DMS 273 (cell line): ENCODE data around the gene TRRAP.

Experiments
- DNase-seq: peaks from one replicate; lab custom pipeline; 2025; ENCODE audit not compliant: unreplicated experiment; lab: John Stamatoyannopoulos, UW

Gene TRRAP

GRCh38 chr7:98985406-98985805 lies 107.1 kb downstream of the TRRAP start:
- DNase-seq = no peak

GRCh38 chr7:98985945-98986344 lies 107.6 kb downstream of the TRRAP start:
- no peak for DNase-seq

- no peak for DNase-seq
These were observed 110.3 kb downstream of the TRRAP start for GRCh38 chr7:98988641-98989040.

DNA sequence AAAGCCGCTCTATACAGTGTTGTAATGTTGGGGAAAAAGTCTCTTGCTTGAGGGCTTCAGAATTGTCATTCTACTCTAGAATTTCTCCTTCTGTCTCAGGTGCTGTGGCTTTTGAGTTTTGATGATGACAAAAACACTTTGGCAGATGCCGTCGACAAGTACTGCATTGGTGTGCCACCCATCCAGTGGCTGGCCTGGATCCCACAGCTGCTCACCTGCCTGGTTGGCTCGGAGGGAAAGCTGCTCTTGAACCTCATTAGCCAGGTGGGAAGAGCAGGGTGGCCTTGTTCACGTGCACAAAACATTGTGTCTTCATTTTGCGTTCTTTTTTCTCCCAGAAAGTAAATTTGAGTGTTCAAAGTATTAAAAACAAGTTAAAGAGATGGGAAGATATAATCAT lies 112.0 kb downstream of the TRRAP start:
- DNase-seq = no peak

DNA sequence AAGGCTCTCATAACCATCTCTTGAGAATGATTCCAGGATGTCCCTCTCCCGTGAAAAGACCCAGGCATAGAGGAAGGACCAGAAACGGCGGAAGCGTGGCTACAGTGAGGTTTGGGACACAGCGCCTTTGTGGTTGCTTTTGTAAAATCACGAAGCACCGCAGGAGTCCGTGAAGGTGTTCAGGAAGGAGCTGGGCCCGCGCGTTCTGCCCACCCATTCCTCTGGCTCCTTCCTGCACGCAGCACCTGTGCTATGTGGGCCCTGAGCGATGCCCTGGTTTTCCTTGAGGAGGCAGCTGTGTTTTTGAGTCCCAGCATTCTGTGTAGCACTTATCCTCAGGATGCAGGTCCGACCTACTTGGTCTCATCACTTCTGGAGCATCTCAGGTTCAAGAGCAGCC lies 112.8 kb downstream of the TRRAP start:
- no peak for DNase-seq

- no peak for DNase-seq
These were observed 113.7 kb downstream of the TRRAP start for GRCh38 chr7:98992076-98992475.

DNA sequence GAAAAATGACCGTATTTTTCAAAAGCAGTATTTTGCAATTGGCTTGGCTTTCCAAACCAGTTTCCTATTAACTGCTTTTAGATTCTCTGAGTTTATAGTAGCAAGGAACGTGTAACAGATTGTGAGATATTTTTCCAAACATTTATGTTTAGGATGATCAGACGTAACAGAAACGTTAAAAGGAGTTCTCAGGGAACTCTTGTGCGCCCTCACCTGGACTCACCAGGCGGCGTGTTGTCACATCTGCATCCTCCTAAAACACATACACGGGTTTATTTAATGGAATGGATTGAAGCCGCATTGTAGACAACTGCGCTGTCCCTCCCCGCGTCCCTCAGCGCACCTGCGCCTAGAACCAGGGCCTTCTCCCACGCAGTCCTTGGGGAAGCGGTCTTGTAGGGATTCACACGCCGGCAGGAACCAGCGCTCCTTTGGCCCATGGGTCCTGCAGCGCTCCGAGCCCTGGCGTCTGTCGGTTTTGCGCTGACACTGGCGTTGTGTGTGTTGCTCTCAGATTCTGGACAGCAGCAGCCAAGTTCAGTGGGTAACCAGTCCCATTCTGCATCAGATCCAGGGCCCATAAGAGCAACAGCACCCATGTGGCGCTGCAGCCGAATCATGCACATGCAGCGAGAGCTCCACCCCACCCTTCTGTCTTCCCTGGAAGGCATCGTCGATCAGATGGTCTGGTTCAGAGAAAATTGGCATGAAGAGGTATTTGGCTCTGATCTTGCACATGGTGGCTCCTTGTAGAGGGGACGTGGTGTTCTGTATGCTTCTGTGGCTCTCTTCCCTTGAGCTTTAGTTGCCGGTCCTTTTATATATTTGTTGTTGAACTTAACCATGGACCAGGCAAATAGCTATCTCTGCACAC lies 114.9 kb downstream of the TRRAP start:
- DNase-seq = no peak

DNA sequence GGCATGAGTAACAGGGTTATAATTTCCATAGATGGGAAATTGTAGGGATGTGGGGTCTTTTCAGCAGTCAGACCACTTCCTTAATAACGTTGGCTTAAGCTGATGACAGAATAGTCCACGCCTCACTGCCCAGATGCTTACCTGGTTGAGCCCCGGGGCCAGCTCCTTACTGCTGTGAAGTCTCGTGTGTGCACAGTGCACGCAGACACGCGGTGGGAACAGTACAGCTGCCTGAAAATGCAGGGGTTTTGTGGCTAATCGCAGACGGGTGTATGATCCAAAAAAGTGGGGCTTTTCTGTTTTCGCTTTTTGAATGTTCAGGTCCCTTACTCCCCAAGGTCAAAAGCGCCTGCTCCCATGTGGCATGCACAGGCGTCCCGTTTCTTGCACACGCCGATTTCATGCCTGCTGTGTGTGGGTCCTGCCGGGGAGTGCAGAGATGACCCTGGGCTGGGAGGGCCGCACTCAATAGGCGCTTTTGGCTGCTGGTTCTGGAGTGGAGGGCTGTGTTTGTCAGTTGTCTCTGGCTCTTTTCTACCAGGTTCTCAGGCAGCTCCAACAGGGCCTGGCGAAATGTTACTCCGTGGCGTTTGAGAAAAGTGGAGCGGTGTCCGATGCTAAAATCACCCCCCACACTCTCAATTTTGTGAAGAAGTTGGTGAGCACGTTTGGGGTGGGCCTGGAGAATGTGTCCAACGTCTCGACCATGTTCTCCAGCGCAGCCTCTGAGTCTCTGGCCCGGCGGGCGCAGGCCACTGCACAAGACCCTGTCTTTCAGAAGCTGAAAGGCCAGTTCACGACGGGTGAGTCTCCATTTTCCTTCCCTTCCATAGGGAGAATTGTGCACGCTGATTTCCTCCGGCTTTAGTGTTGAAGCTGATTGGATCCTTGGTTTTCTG lies 116.0 kb downstream of the TRRAP start:
- DNase-seq = no peak

- DNase-seq = no peak
These were observed 116.8 kb downstream of the TRRAP start for GRCh38 chr7:98995111-98995510.

GRCh38 chr7:98995523-98996149 lies 117.3 kb downstream of the TRRAP start:
- DNase-seq = no peak

GRCh38 chr7:98996150-98996552 lies 117.8 kb downstream of the TRRAP start:
- DNase-seq = no peak

DNA sequence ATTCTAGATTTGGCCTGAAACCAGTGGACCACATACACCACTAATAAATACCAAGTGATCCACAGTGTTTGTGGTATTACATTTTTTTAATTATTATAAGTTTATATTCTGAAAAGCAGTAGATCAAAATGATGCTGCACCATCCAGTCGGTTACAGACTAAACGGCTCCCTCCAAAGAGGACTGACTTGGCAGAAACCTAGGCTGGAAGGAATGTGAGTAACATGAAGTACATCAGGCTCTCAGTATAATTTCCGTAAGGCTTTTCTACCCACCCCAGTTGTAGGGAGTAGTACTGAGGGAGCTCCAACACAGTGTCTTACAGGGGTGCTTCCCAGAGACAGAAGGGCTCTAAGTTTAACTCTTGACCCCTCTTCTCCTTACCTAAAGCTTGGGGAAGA lies 119.5 kb downstream of the TRRAP start:
- DNase-seq = no peak

- no peak for DNase-seq
These were observed 120.7 kb downstream of the TRRAP start for GRCh38 chr7:98998821-98999725.

GRCh38 chr7:99000196-99000903 lies 122.0 kb downstream of the TRRAP start:
- no peak for DNase-seq

- no peak for DNase-seq
These were observed 122.7 kb downstream of the TRRAP start for GRCh38 chr7:99000904-99001465.

- DNase-seq = no peak
These were observed 123.3 kb downstream of the TRRAP start for GRCh38 chr7:99001482-99002147.

DNA sequence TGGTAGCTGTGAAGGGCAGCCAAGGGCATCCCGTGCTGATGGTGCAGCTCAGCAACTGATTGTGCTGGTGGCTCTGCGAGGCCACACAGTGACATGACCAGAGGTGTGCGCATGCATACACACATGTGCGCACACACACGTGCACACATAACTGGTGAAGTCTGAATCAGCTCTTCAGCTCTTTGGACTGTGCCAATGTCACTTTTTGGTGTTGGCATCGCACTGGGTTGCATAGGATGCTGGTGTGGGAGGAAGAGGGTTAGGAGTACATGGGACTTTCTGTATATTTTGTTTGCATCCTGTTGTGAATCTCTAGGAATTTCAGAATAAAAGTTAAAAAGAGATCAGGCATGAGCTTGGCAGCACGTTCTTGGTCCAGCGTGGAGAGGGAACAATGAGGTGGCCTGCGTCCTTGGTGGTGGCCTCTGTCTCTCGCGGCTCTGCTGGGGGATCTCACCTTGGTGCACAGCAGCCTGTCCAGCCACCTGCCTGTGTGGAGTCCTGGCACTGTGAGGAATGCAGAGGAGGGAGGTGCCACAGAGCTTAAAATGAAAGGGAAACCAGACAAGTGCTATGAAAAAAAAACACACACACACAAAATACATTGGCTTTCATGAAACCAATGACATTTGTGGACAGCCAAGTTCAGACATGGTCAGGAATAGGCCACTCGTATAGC lies 124.0 kb downstream of the TRRAP start:
- no peak for DNase-seq

DNA sequence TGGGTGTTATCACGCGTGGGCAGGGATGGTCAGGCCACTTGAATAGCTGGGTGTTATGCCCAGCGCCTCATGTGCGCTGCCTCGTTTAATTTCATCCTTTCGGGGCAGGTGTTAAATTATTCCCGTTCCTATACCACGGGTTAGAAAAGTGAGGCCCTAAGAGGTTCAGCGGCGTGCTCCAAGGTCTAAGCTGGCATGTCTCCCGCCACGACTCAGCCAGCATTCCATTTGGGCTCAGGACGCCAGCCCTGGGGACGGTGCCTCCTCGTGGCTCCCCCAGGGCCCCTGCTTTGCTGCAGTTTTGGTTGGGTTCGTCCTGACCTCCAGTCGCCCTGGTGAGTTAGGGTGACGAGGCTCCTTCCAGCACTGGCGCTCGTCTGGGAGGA lies 124.5 kb downstream of the TRRAP start:
- DNase-seq = no peak

GRCh38 chr7:99003419-99003818 lies 125.1 kb downstream of the TRRAP start:
- no peak for DNase-seq
